Peyer's patch (tissue), 4 donors: ENCODE data around the gene ALOX15B.

Source experiments
- CTCF ChIP-seq, 6 experiments: fragments of 450-650 bp in 4 of 6; fragments of 200-600 bp in 2 of 6; sonication (generic) in 1 of 6; IDR thresholded peaks; one replicate each; pipeline ENCODE4 v1.5.1; 2017 to 2019; ENCODE audit warnings: antibody characterized with exemption in 6 of 6, mild to moderate bottlenecking in 3 of 6, moderate library complexity in 1 of 6
- POLR2A ChIP-seq, 2 donors: fragments of 450-650 bp; IDR thresholded peaks; one replicate each; pipeline ENCODE4 v1.5.1; 2017; ENCODE audit warnings: antibody characterized with exemption in 2 of 2, mild to moderate bottlenecking in 2 of 2, moderate library complexity in 2 of 2

- TF ChIP-seq CTCF (IDR thresholded peaks at IDR 0.05) (no peak), POLR2A (IDR thresholded peaks at IDR 0.05) (no peak)
These were observed 30.7 kb downstream of the ALOX15B start for GRCh38 chr17:8069587-8069860.
